Urothelium cell line (cell line): ENCODE results near the gene MRFAP1L1.
"Not testable (repeated sequence)": the region's sequence is repeated elsewhere in the genome, so short reads cannot be mapped to it uniquely, and the experiment has no call there.

Experiments
- DNase-seq: peaks from one replicate; pipeline ENCODE4 v3.0.0; 2011; ENCODE audit warnings: low spot score, mixed read lengths
- FAIRE-seq: peaks from 2 replicates; lab custom pipeline; 2011; peaks lifted over from hg19 to GRCh38; lab: Jason Lieb, UNC

MRFAP1L1 gene

GRCh38 chr4:6692379-6692778, 17.3 kb downstream of the MRFAP1L1 start:
- DNase-seq, result no peak
- FAIRE-seq, result no peak

- DNase-seq, result no peak
- no peak for FAIRE-seq
These were observed 20.1 kb downstream of the MRFAP1L1 start for GRCh38 chr4:6689506-6689960.

GRCh38 chr4:6688879-6689505, 20.7 kb downstream of the MRFAP1L1 start:
- DNase-seq, result peak; percentile 92
- FAIRE-seq, result no peak

GRCh38 chr4:6687947-6688878, 21.5 kb downstream of the MRFAP1L1 start:
- FAIRE-seq (no peak), DNase-seq (no peak)

GRCh38 chr4:6686104-6686787, 23.4 kb downstream of the MRFAP1L1 start:
- FAIRE-seq, result no peak
- DNase-seq, result no peak

GRCh38 chr4:6684656-6685055, 25.0 kb downstream of the MRFAP1L1 start:
- FAIRE-seq, result no peak
- no peak for DNase-seq

- FAIRE-seq (no peak), DNase-seq (no peak)
These were observed 26.6 kb downstream of the MRFAP1L1 start for GRCh38 chr4:6682862-6683590.

- FAIRE-seq, result no peak
- DNase-seq, result no peak
These were observed 28.5 kb downstream of the MRFAP1L1 start for GRCh38 chr4:6681191-6681590.

GRCh38 chr4:6680372-6681034, 29.2 kb downstream of the MRFAP1L1 start:
- DNase-seq (no peak), FAIRE-seq (no peak)

- DNase-seq (no peak), FAIRE-seq (no peak)
These were observed 32.7 kb downstream of the MRFAP1L1 start for GRCh38 chr4:6676722-6677558.

- DNase-seq (no peak), FAIRE-seq (no peak)
These were observed 35.0 kb downstream of the MRFAP1L1 start for GRCh38 chr4:6674500-6675149.

- DNase-seq, result no peak
- FAIRE-seq, result no peak
These were observed 35.8 kb downstream of the MRFAP1L1 start for GRCh38 chr4:6673660-6674499.

GRCh38 chr4:6673191-6673659, 36.4 kb downstream of the MRFAP1L1 start:
- not testable (repeated sequence) for FAIRE-seq, DNase-seq

- not testable (repeated sequence) for DNase-seq, FAIRE-seq
These were observed 37.0 kb downstream of the MRFAP1L1 start for GRCh38 chr4:6672541-6673190.

GRCh38 chr4:6672131-6672530, 37.5 kb downstream of the MRFAP1L1 start:
- no peak for FAIRE-seq

GRCh38 chr4:6671648-6672047, 38.0 kb downstream of the MRFAP1L1 start:
- DNase-seq, result no peak
- no peak for FAIRE-seq

More at GRCh38 chr4:6672131-6672530, 37.5 kb downstream of the MRFAP1L1 start:
- no peak for DNase-seq

- no peak for FAIRE-seq
- DNase-seq, result peak; percentile 48
These were observed 41.3 kb downstream of the MRFAP1L1 start for GRCh38 chr4:6668391-6668790.
